HEK293 (cell line): Measurements from ENCODE around the gene PARL.

Source experiments
- CTCF ChIA-PET: fragments of 350-600 bp; formaldehyde crosslinking; extraction: SDS; loops from one replicate; lab custom pipeline; 2021; ENCODE audit warnings: antibody characterized with exemption; lab: Yijun Ruan, JAX
- POLR2A ChIA-PET: fragments of 300-600 bp; formaldehyde crosslinking; extraction: SDS; loops from one replicate; lab custom pipeline; 2020; ENCODE audit warnings: antibody characterized with exemption, inconsistent platforms; lab: Yijun Ruan, JAX
- H3K27ac ChIP-seq: fragments of 200-500 bp; sonication (Bioruptor generic); 2 replicates; pipeline ENCODE4 v1.5.1; 2014; ENCODE audit warnings: low read depth, low read length, control low read depth, inconsistent platforms; ENCODE audit errors: extremely low read depth
- H3K36me3 ChIP-seq, 2 experiments: fragments of 200-500 bp in 1 of 2; sonication (Bioruptor generic) in 1 of 2; 1 replicate in 1 of 2; 2 replicates in 1 of 2; pipeline ENCODE4 v1.5.1; 2014 to 2017; ENCODE audit warnings: inconsistent platforms in 2 of 2, low read length in 2 of 2; ENCODE audit not compliant: control insufficient read depth in 2 of 2, insufficient read depth in 1 of 2
- H3K4me1 ChIP-seq: fragments of 200-500 bp; sonication (Bioruptor generic); 2 replicates; pipeline ENCODE4 v1.5.1; 2014; ENCODE audit warnings: mild to moderate bottlenecking, low read length, inconsistent platforms; ENCODE audit not compliant: control insufficient read depth, insufficient read depth
- H3K4me3 ChIP-seq: 2 replicates; pipeline ENCODE4 v1.5.1; 2011; ENCODE audit warnings: low read depth, mild to moderate bottlenecking, control low read depth, low read length, moderate library complexity
- H3K9me3 ChIP-seq: fragments of 200-500 bp; sonication (Bioruptor generic); 2 replicates; pipeline ENCODE4 v1.5.1; 2014; ENCODE audit warnings: low read depth, low read length, inconsistent platforms; ENCODE audit not compliant: control insufficient read depth, insufficient read depth
- HOXA7 ChIP-seq: sonication (generic); formaldehyde crosslinking; IDR thresholded peaks from 2 replicates; pipeline ENCODE4 v1.8.1; 2022; ENCODE audit warnings: missing genetic modification reagents, borderline replicate concordance
- KLF7 ChIP-seq: fragments of 450-650 bp; formaldehyde crosslinking; IDR thresholded peaks from 2 replicates; pipeline ENCODE4 v1.5.1; 2016; ENCODE audit warnings: missing biosample characterization, missing genetic modification characterization, borderline replicate concordance
- MYNN ChIP-seq: fragments of 450-650 bp; formaldehyde crosslinking; IDR thresholded peaks from 2 replicates; pipeline ENCODE4 v1.5.1; 2016; ENCODE audit warnings: missing biosample characterization, missing genetic modification characterization, borderline replicate concordance
- ZBTB17 ChIP-seq: fragments of 450-650 bp; formaldehyde crosslinking; IDR thresholded peaks from 2 replicates; pipeline ENCODE4 v1.5.1; 2016; ENCODE audit warnings: missing biosample characterization, missing genetic modification characterization
- ZBTB7A ChIP-seq: fragments of 450-650 bp; formaldehyde crosslinking; IDR thresholded peaks from 2 replicates; pipeline ENCODE4 v1.5.1; 2016; ENCODE audit warnings: low read depth, missing biosample characterization, missing genetic modification characterization
- ZNF121 ChIP-seq: fragments of 450-650 bp; formaldehyde crosslinking; IDR thresholded peaks from 2 replicates; pipeline ENCODE4 v1.5.1; 2016; ENCODE audit warnings: missing biosample characterization, missing genetic modification characterization
- ZNF202 ChIP-seq: fragments of 450-650 bp; formaldehyde crosslinking; IDR thresholded peaks from 2 replicates; pipeline ENCODE4 v1.5.1; 2016; ENCODE audit warnings: missing biosample characterization, missing genetic modification characterization, borderline replicate concordance
- ZNF23 ChIP-seq: fragments of 450-650 bp; formaldehyde crosslinking; IDR thresholded peaks from 2 replicates; pipeline ENCODE4 v1.5.1; 2016; ENCODE audit warnings: missing biosample characterization, missing genetic modification characterization, borderline replicate concordance
- ZNF366 ChIP-seq: fragments of 450-650 bp; formaldehyde crosslinking; conservative IDR thresholded peaks from 2 replicates; pipeline ENCODE4 v1.5.1; 2016; ENCODE audit warnings: missing biosample characterization, missing genetic modification characterization
- ZNF530 ChIP-seq: fragments of 450-650 bp; formaldehyde crosslinking; IDR thresholded peaks from 2 replicates; pipeline ENCODE4 v1.5.1; 2016; ENCODE audit warnings: low read depth, missing biosample characterization, missing genetic modification characterization
- ZNF544 ChIP-seq: fragments of 450-650 bp; formaldehyde crosslinking; IDR thresholded peaks from 2 replicates; pipeline ENCODE4 v1.5.0; 2017; ENCODE audit warnings: missing biosample characterization, missing genetic modification characterization
- ZNF623 ChIP-seq: fragments of 450-650 bp; formaldehyde crosslinking; IDR thresholded peaks from 2 replicates; pipeline ENCODE4 v1.5.1; 2016; ENCODE audit warnings: missing biosample characterization, missing genetic modification characterization
- ZNF654 ChIP-seq: fragments of 450-650 bp; formaldehyde crosslinking; IDR thresholded peaks from 2 replicates; pipeline ENCODE4 v1.5.1; 2016; ENCODE audit warnings: low read depth, missing biosample characterization, missing genetic modification characterization
- ZNF791 ChIP-seq: fragments of 450-650 bp; formaldehyde crosslinking; IDR thresholded peaks from 2 replicates; pipeline ENCODE4 v1.5.1; 2016; ENCODE audit warnings: missing biosample characterization, missing genetic modification characterization
- ZNF837 ChIP-seq: fragments of 450-650 bp; formaldehyde crosslinking; IDR thresholded peaks from 2 replicates; pipeline ENCODE4 v1.5.1; 2016; ENCODE audit warnings: missing biosample characterization, missing genetic modification characterization
- ZSCAN16 ChIP-seq: fragments of 450-650 bp; formaldehyde crosslinking; IDR thresholded peaks from 2 replicates; pipeline ENCODE4 v1.5.1; 2016; ENCODE audit warnings: missing biosample characterization, missing genetic modification characterization
- TF ChIP-seq, protein P1 (sequence below): fragments of 450-650 bp; formaldehyde crosslinking; IDR thresholded peaks from 2 replicates; pipeline ENCODE4 v1.5.1; 2017; ENCODE audit warnings: missing biosample characterization, missing genetic modification characterization
- TF ChIP-seq, protein P2 (sequence below): fragments of 450-650 bp; formaldehyde crosslinking; IDR thresholded peaks from 2 replicates; pipeline ENCODE4 v1.5.1; 2016; ENCODE audit warnings: missing biosample characterization, missing genetic modification characterization
- TF ChIP-seq, protein P3 (sequence below): fragments of 450-650 bp; formaldehyde crosslinking; IDR thresholded peaks from 2 replicates; pipeline ENCODE4 v1.5.1; 2016; ENCODE audit warnings: missing biosample characterization, missing genetic modification characterization
- TF ChIP-seq, protein P4 (sequence below): fragments of 450-650 bp; formaldehyde crosslinking; conservative IDR thresholded peaks from 2 replicates; pipeline ENCODE4 v1.5.1; 2016; ENCODE audit warnings: low read depth, missing biosample characterization, missing genetic modification characterization
- TF ChIP-seq, protein P5 (sequence below): fragments of 450-650 bp; formaldehyde crosslinking; IDR thresholded peaks from 2 replicates; pipeline ENCODE4 v1.5.1; 2016; ENCODE audit warnings: missing biosample characterization, missing genetic modification characterization, borderline replicate concordance

Gene PARL

DNA sequence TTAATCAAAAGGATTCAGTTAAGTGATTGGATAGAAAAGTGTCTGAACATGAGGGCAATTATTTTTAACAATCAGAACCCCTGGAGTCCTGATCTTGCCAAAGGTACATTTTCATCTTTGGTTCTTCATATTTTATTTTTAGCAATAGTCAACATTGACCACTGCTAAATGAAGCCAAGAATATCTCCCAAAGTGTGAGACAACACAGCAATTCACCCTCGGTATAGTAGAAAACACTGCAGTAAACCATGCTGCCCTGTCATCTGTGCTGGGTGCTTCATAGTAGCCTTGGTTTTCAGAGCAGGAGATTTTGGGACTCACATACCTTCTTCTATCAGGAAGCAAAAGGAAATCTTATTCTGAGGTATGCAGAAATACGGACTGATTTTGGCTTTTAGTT, 47.2 kb upstream of the PARL start:
- Histone ChIP-seq H3K36me3 (peaks cover 0 to 48% of the 10 kb centered on the region in 2 experiments; a peak in 2 of 3 replicates), H3K27ac (no peak overlapping the region), H3K4me3 (no peak overlapping the region), H3K4me1 (no peaks in the 10 kb centered on the region), H3K9me3 (no peaks in the 10 kb centered on the region)
- ChIA-PET POLR2A (no interaction called here), CTCF (no interaction called here)
- TF ChIP-seq, protein P1, sequence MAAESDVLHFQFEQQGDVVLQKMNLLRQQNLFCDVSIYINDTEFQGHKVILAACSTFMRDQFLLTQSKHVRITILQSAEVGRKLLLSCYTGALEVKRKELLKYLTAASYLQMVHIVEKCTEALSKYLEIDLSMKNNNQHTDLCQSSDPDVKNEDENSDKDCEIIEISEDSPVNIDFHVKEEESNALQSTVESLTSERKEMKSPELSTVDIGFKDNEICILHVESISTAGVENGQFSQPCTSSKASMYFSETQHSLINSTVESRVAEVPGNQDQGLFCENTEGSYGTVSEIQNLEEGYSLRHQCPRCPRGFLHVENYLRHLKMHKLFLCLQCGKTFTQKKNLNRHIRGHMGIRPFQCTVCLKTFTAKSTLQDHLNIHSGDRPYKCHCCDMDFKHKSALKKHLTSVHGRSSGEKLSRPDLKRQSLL (tag by site-specific recombination), result no peak
- TF ChIP-seq KLF7 (tag by site-specific recombination) (no peak), ZBTB17 (no peak), ZBTB7A (tag by site-specific recombination) (no peak), MYNN (tag by site-specific recombination) (no peak), ZNF202 (tag by site-specific recombination) (no peak), ZNF121 (tag by site-specific recombination) (no peak), ZNF544 (tag by site-specific recombination) (no peak), ZNF837 (tag by site-specific recombination) (no peak), ZNF366 (tag by site-specific recombination) (no peak), ZNF654 (tag by site-specific recombination) (no peak), ZNF791 (tag by site-specific recombination) (no peak), HOXA7 (CRISPR knock-in tag) (no peak), ZNF23 (tag by site-specific recombination) (no peak)
- TF ChIP-seq, protein P2, sequence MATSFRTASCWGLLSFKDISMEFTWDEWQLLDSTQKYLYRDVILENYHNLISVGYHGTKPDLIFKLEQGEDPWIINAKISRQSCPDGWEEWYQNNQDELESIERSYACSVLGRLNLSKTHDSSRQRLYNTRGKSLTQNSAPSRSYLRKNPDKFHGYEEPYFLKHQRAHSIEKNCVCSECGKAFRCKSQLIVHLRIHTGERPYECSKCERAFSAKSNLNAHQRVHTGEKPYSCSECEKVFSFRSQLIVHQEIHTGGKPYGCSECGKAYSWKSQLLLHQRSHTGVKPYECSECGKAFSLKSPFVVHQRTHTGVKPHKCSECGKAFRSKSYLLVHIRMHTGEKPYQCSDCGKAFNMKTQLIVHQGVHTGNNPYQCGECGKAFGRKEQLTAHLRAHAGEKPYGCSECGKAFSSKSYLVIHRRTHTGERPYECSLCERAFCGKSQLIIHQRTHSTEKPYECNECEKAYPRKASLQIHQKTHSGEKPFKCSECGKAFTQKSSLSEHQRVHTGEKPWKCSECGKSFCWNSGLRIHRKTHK (tag by site-specific recombination), result no peak
- TF ChIP-seq, protein P3, sequence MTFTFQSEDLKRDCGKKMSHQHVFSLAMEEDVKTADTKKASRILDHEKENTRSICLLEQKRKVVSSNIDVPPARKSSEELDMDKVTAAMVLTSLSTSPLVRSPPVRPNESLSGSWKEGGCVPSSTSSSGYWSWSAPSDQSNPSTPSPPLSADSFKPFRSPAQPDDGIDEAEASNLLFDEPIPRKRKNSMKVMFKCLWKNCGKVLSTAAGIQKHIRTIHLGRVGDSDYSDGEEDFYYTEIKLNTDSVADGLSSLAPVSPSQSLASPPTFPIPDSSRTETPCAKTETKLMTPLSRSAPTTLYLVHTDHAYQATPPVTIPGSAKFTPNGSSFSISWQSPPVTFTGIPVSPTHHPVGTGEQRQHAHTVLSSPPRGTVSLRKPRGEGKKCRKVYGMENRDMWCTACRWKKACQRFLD (tag by site-specific recombination), result no peak
- TF ChIP-seq, protein P4, sequence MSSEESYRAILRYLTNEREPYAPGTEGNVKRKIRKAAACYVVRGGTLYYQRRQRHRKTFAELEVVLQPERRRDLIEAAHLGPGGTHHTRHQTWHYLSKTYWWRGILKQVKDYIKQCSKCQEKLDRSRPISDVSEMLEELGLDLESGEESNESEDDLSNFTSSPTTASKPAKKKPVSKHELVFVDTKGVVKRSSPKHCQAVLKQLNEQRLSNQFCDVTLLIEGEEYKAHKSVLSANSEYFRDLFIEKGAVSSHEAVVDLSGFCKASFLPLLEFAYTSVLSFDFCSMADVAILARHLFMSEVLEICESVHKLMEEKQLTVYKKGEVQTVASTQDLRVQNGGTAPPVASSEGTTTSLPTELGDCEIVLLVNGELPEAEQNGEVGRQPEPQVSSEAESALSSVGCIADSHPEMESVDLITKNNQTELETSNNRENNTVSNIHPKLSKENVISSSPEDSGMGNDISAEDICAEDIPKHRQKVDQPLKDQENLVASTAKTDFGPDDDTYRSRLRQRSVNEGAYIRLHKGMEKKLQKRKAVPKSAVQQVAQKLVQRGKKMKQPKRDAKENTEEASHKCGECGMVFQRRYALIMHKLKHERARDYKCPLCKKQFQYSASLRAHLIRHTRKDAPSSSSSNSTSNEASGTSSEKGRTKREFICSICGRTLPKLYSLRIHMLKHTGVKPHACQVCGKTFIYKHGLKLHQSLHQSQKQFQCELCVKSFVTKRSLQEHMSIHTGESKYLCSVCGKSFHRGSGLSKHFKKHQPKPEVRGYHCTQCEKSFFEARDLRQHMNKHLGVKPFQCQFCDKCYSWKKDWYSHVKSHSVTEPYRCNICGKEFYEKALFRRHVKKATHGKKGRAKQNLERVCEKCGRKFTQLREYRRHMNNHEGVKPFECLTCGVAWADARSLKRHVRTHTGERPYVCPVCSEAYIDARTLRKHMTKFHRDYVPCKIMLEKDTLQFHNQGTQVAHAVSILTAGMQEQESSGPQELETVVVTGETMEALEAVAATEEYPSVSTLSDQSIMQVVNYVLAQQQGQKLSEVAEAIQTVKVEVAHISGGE, result no peak

DNA sequence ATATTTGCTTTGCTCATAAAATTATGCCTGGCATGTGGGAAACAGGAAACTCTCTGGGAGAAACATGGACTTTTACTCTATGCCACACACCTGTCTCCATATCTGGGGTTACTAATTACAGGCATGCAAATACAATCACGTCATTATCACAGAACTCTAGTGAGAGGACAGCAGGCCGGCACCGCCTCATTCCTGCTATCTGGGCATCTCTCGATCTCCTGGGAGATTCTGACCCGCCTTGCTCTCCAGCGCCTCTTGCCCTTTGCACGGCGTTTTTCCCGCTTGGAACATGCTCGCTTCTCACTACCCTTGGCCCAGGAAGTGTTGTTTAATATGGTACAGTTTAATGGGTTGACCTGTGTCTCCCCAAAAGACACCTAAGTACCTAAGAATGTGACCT, 45.4 kb upstream of the PARL start:
- POLR2A ChIA-PET, result no interaction called here

More for the DNA sequence above, 45.4 kb upstream of the PARL start:
- CTCF ChIA-PET, result no interaction called here
- Histone ChIP-seq H3K4me1 (no peaks in the 10 kb centered on the region), H3K27ac (no peak overlapping the region), H3K4me3 (no peak overlapping the region), H3K9me3 (no peaks in the 10 kb centered on the region), H3K36me3 (peaks cover 0 to 42% of the 10 kb centered on the region in 2 experiments; a peak in 2 of 3 replicates)
- TF ChIP-seq ZSCAN16, result no peak
- TF ChIP-seq ZNF623, result peak; percentile 23; the same call in 1 of the 2 replicates
- no peak for TF ChIP-seq ZNF530 (tag by site-specific recombination)
- TF ChIP-seq, protein P5, sequence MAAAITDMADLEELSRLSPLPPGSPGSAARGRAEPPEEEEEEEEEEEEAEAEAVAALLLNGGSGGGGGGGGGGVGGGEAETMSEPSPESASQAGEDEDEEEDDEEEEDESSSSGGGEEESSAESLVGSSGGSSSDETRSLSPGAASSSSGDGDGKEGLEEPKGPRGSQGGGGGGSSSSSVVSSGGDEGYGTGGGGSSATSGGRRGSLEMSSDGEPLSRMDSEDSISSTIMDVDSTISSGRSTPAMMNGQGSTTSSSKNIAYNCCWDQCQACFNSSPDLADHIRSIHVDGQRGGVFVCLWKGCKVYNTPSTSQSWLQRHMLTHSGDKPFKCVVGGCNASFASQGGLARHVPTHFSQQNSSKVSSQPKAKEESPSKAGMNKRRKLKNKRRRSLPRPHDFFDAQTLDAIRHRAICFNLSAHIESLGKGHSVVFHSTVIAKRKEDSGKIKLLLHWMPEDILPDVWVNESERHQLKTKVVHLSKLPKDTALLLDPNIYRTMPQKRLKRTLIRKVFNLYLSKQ, result no peak
